ENCODE data around the gene TMEM178B.
A peak's percentile ranks its signal among the peaks of the same experiment; 100 is the strongest.
"Not testable (repeated sequence)": the region's sequence is repeated elsewhere in the genome, so short reads cannot be mapped to it uniquely, and the experiment has no call there.

Gene TMEM178B

GRCh38 chr7:141185369-141185967, 111.6 kb downstream of the TMEM178B start:
- no peak for DNase-seq

- no peak for DNase-seq
Measured at GRCh38 chr7:141189231-141189630, 115.4 kb downstream of the TMEM178B start.

- DNase-seq: no peak
Measured at GRCh38 chr7:141190495-141190894, 116.6 kb downstream of the TMEM178B start.

GRCh38 chr7:141191277-141191676, 117.4 kb downstream of the TMEM178B start:
- DNase-seq: no peak

- DNase-seq: no peak
Measured at GRCh38 chr7:141193066-141193465, 119.2 kb downstream of the TMEM178B start.

GRCh38 chr7:141195722-141196121, 121.9 kb downstream of the TMEM178B start:
- not testable (repeated sequence) for DNase-seq

- DNase-seq: peak; percentile 39
Measured at GRCh38 chr7:141198194-141198958, 124.5 kb downstream of the TMEM178B start.

- DNase-seq: peak; percentile 32
Measured at GRCh38 chr7:141200191-141201108, 126.6 kb downstream of the TMEM178B start.

DNA sequence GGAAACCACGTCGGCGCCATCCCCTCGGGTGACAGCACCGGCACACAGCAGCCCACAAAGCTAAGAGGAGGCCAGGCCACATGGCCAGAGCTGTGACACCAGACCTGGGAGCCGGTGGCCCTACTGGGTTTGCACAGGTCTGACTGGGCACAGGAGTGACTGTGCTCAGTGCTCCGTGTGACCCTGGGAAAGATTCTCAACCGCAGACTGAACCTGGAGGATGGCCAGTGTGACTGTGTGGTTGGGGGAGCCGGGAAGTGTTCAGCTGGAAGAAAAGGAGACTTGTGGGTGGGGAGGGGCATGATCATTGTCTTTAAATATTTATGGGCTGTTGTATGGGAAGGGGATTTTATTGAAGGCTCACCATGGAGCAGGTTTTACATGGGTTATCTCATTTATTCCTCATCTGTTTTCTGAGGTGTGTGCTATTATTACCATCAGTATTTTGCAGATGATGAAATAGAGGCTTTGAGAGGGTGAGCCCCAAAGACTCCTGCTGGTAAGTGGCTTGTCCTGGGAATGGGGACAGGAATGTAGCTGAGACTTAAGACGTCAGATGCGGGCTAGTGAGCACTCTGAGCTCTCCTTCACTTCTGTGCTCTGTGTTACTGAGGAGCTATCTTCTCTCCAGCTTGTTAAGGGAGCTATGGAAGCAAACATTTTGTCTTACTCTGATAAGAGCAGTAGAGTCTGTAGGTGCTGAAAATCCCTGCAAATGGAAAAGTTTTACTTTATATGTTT, 127.5 kb downstream of the TMEM178B start:
- DNase-seq: peak; percentile 49

- DNase-seq: peak; percentile 92
Measured at GRCh38 chr7:141202535-141202934, 128.7 kb downstream of the TMEM178B start.

GRCh38 chr7:141203177-141203576, 129.3 kb downstream of the TMEM178B start:
- peak; percentile 77 for DNase-seq

- peak; percentile 21 for DNase-seq
Measured at GRCh38 chr7:141203586-141203985, 129.7 kb downstream of the TMEM178B start.

- no peak for DNase-seq
Measured at GRCh38 chr7:141207661-141208060, 133.8 kb downstream of the TMEM178B start.

GRCh38 chr7:141208539-141208938, 134.7 kb downstream of the TMEM178B start:
- no peak for DNase-seq

GRCh38 chr7:141209454-141209853, 135.6 kb downstream of the TMEM178B start:
- no peak for DNase-seq

DNA sequence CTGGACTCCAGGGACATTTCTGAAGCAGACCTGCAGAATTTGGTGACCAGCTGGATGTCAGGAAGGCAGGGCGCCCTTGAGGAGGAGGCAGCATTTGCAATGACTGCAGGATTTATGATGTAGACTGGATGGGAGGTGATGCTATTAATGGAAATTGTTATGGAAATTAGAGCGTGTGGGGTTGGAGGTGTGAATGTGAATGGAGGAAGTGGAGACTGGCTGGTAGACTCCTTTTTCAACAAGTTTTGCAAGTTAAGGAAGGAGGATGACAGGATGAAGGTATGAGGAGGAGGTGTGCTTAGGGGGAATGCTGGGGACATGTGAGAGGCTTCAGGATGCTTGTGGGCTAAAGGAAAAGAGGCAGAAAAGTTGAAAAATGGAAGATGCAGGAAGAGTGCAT, 137.0 kb downstream of the TMEM178B start:
- no peak for DNase-seq

DNA sequence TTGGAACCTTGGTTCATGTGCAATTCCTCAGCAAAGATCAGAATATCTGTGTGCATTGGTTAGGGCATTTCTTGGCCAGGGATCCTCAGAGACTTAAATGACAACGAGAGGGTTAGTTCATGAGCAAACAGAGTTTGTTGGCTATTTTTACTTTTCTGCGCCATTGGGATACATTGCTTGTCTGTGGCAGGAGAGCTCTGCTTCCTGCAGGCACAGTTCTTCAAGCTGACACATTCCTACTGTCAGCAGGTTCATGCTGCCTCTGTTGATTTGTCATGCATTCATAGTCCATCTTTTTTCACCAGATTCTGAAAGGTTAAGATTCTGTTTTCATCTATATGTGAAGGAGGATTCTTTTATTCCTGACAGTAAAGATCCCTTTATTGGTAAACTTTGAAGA, 139.4 kb downstream of the TMEM178B start:
- DNase-seq: no peak

GRCh38 chr7:141217938-141218337, 144.1 kb downstream of the TMEM178B start:
- no peak for DNase-seq

DNA sequence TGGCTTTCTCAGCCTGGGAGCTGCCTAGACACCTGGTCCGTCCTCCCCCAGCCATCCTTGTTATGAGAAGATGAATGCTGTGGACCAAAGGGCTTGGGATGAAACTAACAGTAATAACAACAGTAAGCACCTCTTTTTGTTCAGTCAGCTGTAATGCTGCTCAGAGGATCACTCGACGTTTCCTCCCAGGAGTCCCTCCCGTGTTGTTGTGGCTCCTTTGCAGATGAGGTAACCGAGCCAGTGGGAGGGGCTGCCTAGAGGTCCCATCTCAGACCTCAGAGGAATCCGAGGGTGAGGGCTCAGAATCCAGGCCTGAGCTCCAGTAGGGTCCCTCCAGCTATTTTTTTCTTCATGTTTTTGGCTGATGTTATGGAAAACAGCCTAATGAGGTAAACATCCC, 145.1 kb downstream of the TMEM178B start:
- no peak for DNase-seq

- peak; percentile 73 for DNase-seq
Measured at GRCh38 chr7:141220263-141220880, 146.5 kb downstream of the TMEM178B start.

DNA sequence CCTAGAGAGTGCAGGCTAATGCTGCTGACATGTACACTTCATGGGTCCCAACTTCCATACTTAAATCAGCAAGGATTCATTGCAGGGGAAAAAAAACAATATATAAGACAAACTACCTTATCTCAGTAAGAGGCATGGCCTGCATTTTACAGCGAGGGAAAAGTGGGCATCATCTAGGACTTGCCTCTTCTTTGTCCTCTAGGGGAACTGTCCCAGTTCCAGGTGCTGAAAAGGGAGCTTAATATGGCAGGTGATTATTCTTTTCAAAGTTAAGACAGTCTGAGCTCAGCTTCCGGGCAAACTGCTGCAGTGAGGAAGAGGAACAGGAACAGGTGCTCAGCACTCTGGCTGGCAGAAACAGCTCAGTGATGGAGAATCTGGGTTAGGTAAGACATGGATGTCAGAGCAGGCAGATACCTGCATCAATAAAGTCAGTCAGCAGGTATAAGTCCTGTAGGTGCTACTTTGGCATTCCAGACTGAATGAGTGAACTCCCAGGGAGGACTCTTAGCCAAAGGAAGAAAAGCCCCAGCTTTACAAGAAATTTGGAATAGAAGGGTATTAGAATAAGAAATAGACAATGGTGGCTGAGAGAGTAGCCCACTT, 147.2 kb downstream of the TMEM178B start:
- no peak for DNase-seq
